Right atrium auricular region (tissue), 2 donors: ENCODE results near the gene TMEM88. TPM values are rescaled to one million over a fixed set of nuclear protein-coding genes. Genes with fewer than 3 reads are reported as not detected.
A peak's percentile ranks its signal among the peaks of the same experiment; 100 is the strongest.

Source experiments
- DNase-seq: peaks from one replicate; pipeline ENCODE4 v3.0.0-alpha.2; 2019; ENCODE audit warnings: low spot score
- H3K27ac ChIP-seq, 2 donors: fragments of 200-600 bp; sonication (generic); 1 replicate in 1 of 2; 2 replicates in 1 of 2; pipeline ENCODE4 v1.5.1; 2016 to 2019
- H3K27me3 ChIP-seq, 2 donors: fragments of 200-600 bp; sonication (generic); one replicate each; pipeline versions ENCODE4 v1.5.1 to v1.6.0; 2017 to 2019
- H3K36me3 ChIP-seq: fragments of 200-600 bp; sonication (generic); one replicate; pipeline ENCODE4 v1.5.1; 2016
- H3K4me1 ChIP-seq, 2 donors: fragments of 200-600 bp; sonication (generic); one replicate each; pipeline versions ENCODE4 v1.5.1 to v1.6.0; 2017 to 2019
- H3K4me3 ChIP-seq, 2 donors: fragments of 200-600 bp; sonication (generic); 1 replicate in 1 of 2; 2 replicates in 1 of 2; pipeline ENCODE4 v1.5.1; 2017 to 2019; ENCODE audit warnings: mild to moderate bottlenecking in 1 of 2, moderate library complexity in 1 of 2
- H3K9me3 ChIP-seq, 2 donors: fragments of 200-600 bp; sonication (generic); one replicate each; pipeline ENCODE4 v1.5.1; 2019
- total RNA-seq, 2 donors: library from RNA; depleted of rRNA; stranded (reverse); fragments of >200 nt; gene quantifications; one replicate each; pipeline ENCODE4 v1.1.0, GENCODE V29; 2016
- TF ChIP-seq, protein P1 (sequence below), 2 donors: fragments of 200-600 bp; sonication (generic); IDR thresholded peaks; one replicate each; pipeline ENCODE4 v1.5.1; 2019; ENCODE audit warnings: antibody characterized with exemption in 2 of 2

The TMEM88 gene
- total RNA-seq, 2 donors from 2014 or later = 42.5 to 53.2 TPM

DNA sequence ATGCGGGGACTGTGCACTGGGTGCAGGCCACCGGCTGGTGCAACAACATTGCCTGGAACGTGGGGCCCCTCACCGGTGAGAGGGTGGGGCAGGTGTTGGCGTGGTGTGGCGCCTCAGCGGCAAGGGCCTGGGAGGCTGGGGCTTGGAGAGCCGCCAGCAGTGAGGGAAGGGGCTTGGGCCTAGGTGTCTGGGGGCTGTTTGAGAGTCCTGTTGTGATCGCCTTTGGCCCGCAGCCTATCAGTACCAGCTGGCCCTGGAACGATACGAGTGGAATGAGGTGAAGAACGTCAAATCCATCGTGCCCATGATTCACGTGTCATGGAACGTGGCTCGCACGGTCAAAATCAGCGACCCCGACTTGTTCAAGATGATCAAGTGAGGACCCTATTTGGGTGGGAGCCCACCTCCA, 2.6 kb upstream of the TMEM88 start:
- H3K27me3 ChIP-seq = no peaks in the 10 kb centered on the region
- DNase-seq = no peak
- TF ChIP-seq, protein P1, sequence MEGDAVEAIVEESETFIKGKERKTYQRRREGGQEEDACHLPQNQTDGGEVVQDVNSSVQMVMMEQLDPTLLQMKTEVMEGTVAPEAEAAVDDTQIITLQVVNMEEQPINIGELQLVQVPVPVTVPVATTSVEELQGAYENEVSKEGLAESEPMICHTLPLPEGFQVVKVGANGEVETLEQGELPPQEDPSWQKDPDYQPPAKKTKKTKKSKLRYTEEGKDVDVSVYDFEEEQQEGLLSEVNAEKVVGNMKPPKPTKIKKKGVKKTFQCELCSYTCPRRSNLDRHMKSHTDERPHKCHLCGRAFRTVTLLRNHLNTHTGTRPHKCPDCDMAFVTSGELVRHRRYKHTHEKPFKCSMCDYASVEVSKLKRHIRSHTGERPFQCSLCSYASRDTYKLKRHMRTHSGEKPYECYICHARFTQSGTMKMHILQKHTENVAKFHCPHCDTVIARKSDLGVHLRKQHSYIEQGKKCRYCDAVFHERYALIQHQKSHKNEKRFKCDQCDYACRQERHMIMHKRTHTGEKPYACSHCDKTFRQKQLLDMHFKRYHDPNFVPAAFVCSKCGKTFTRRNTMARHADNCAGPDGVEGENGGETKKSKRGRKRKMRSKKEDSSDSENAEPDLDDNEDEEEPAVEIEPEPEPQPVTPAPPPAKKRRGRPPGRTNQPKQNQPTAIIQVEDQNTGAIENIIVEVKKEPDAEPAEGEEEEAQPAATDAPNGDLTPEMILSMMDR (IDR thresholded peaks at IDR 0.05) = no peak
- H3K9me3 ChIP-seq = no peaks in the 10 kb centered on the region
- peak overlapping the region in 1 of 2 donors; percentile 57 for H3K27ac ChIP-seq
- peaks cover 0 to 36% of the 10 kb centered on the region in 2 donors for H3K4me1 ChIP-seq
- peaks cover 61% of the 10 kb centered on the region for H3K36me3 ChIP-seq
- H3K4me3 ChIP-seq = peak overlapping the region in 1 of 2 donors; percentile 6

DNA sequence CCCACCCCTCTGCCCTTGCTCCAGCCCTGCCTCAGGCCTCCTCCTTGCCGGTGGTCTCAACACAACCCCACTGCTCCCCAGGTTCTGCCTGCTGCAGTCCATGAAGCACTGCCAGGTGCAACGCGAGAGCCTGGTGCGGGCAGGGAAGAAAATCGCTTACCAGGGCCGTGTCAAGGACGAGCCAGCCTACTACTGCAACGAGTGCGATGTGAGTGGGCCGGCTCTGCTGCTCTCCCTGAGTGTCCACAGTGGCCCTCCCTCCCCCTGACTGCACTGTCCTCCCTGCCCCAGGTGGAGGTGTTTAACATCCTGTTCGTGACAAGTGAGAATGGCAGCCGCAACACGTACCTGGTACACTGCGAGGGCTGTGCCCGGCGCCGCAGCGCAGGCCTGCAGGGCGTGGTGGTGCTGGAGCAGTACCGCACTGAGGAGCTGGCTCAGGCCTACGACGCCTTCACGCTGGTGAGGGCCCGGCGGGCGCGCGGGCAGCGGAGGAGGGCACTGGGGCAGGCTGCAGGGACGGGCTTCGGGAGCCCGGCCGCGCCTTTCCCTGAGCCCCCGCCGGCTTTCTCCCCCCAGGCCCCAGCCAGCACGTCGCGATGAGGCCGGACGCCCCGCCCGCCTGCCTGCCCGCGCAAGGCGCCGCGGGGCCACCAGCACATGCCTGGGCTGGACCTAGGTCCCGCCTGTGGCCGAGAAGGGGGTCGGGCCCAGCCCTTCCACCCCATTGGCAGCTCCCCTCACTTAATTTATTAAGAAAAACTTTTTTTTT, 1.8 kb upstream of the TMEM88 start:
- Histone ChIP-seq H3K27ac (peak overlapping the region in 1 of 2 donors; percentile 90), H3K36me3 (peaks cover 53% of the 10 kb centered on the region), H3K27me3 (no peaks in the 10 kb centered on the region), H3K4me3 (no peak overlapping the region), H3K9me3 (no peaks in the 10 kb centered on the region), H3K4me1 (peaks cover 0 to 37% of the 10 kb centered on the region in 2 donors)
- TF ChIP-seq, protein P1 (IDR thresholded peaks at IDR 0.05) = no peak
- DNase-seq = no peak

DNA sequence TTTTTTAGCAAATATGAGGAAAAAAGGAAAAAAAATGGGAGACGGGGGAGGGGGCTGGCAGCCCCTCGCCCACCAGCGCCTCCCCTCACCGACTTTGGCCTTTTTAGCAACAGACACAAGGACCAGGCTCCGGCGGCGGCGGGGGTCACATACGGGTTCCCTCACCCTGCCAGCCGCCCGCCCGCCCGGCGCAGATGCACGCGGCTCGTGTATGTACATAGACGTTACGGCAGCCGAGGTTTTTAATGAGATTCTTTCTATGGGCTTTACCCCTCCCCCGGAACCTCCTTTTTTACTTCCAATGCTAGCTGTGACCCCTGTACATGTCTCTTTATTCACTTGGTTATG, 1.2 kb upstream of the TMEM88 start:
- Histone ChIP-seq H3K36me3 (peaks cover 48% of the 10 kb centered on the region), H3K4me1 (peaks cover 0 to 43% of the 10 kb centered on the region in 2 donors), H3K27ac (peak overlapping the region in 1 of 2 donors; percentile 90), H3K27me3 (no peaks in the 10 kb centered on the region), H3K9me3 (no peaks in the 10 kb centered on the region), H3K4me3 (no peak overlapping the region)
- TF ChIP-seq, protein P1 (IDR thresholded peaks at IDR 0.05) = no peak
- no peak for DNase-seq

DNA sequence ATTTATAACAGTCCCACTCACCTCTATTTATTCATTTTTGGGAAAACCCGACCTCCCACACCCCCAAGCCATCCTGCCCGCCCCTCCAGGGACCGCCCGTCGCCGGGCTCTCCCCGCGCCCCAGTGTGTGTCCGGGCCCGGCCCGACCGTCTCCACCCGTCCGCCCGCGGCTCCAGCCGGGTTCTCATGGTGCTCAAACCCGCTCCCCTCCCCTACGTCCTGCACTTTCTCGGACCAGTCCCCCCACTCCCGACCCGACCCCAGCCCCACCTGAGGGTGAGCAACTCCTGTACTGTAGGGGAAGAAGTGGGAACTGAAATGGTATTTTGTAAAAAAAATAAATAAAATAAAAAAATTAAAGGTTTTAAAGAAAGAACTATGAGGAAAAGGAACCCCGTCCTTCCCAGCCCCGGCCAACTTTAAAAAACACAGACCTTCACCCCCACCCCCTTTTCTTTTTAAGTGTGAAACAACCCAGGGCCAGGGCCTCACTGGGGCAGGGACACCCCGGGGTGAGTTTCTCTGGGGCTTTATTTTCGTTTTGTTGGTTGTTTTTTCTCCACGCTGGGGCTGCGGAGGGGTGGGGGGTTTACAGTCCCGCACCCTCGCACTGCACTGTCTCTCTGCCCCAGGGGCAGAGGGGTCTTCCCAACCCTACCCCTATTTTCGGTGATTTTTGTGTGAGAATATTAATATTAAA, 638 bp upstream of the TMEM88 start:
- H3K4me3 ChIP-seq = peak overlapping the region; percentile 62 to 64
- peak overlapping the region; percentile 30 to 90 for H3K27ac ChIP-seq
- no peaks in the 10 kb centered on the region for H3K9me3 ChIP-seq
- peaks cover 43% of the 10 kb centered on the region for H3K36me3 ChIP-seq
- H3K27me3 ChIP-seq = no peaks in the 10 kb centered on the region
- H3K4me1 ChIP-seq = peaks cover 0 to 48% of the 10 kb centered on the region in 2 donors
- no peak for DNase-seq
- TF ChIP-seq, protein P1 (IDR thresholded peaks at IDR 0.05) = no peak

DNA sequence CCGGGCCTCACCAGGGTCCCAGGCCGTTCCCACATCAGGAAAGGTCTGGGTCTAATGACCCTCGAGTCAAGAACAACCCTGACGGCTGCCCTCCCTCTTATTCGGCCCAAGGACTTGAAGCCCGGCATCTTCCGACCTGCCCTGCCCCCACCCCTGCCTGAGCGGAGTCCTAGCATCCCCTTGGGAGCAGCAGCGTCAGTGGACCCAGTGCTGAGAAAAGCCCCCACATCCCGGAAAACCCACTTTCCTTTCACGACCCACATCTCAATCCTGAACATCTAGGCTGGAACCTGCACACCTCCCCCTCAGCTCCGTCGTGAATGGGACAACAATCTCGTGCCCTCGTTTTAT, 769 bp downstream of the TMEM88 start:
- H3K36me3 ChIP-seq = peaks cover 29% of the 10 kb centered on the region

More for the DNA sequence above, 769 bp downstream of the TMEM88 start:
- TF ChIP-seq, protein P1 (IDR thresholded peaks at IDR 0.05) = no peak
- Histone ChIP-seq H3K9me3 (no peaks in the 10 kb centered on the region), H3K27ac (peak overlapping the region; percentile 90 to 98), H3K4me3 (peak overlapping the region; percentile 62 to 64), H3K27me3 (no peaks in the 10 kb centered on the region), H3K4me1 (peaks cover 0 to 51% of the 10 kb centered on the region in 2 donors)
- DNase-seq = no peak
